Measurements from ENCODE around the gene PC. TPM values are rescaled to one million over a fixed set of nuclear protein-coding genes. Genes with fewer than 3 reads are reported as not detected.

The PC gene
- polyA plus RNA-seq, 3 donors, result 4.6 to 7.1 (median 6.0) TPM

- Histone ChIP-seq H3K4me1 (ENCODE audit: control insufficient read depth in 1 of 2, insufficient read depth in 2 of 2, low read length in 2 of 2) (peaks cover 13 to 16% of the 10 kb centered on the region in 2 donors), H3K36me3 (replicated peaks in 1 of 2; ENCODE audit: control insufficient read depth in 1 of 2, insufficient read depth in 2 of 2, low read length in 2 of 2) (peaks cover 27 to 32% of the 10 kb centered on the region in 2 donors), H3K9me3 (replicated peaks in 1 of 2; ENCODE audit: control insufficient read depth in 1 of 2, insufficient read depth in 1 of 2, low read length in 2 of 2) (no peaks in the 10 kb centered on the region), H3K4me3 (replicated peaks in 1 of 3; ENCODE audit: low read depth in 2 of 3, low read length in 3 of 3) (no peak overlapping the region), H3K4me2 (replicated peaks; ENCODE audit: extremely low read depth, low read length, poor library complexity, severe bottlenecking) (no peak overlapping the region), H2AFZ (ENCODE audit: insufficient read depth, low read depth, low read length, poor library complexity, severe bottlenecking) (no peak overlapping the region), H3K9ac (ENCODE audit: insufficient read depth, low read length, poor library complexity, severe bottlenecking) (no peak overlapping the region), H4K20me1 (ENCODE audit: insufficient read depth, low read length) (no peaks in the 10 kb centered on the region), H3K27ac (ENCODE audit: low read depth in 1 of 2, low read length in 2 of 2) (no peak overlapping the region), H3K79me2 (ENCODE audit: insufficient read depth, low read length) (no peaks in the 10 kb centered on the region), H3K27me3 (ENCODE audit: control insufficient read depth in 2 of 2, insufficient read depth in 2 of 2, low read length in 2 of 2) (no peaks in the 10 kb centered on the region)
- WGBS (ENCODE audit: insufficient coverage), result 91% methylated on average over 21 of the region's 23 CpGs
- DNase-seq, result peak in 1 of 3 donors; percentile 3
- no peaks in the 10 kb centered on the region for H3K9me3 Mint-ChIP-seq
- TF ChIP-seq CTCF (IDR thresholded peaks at IDR 0.05), result no peak
- peak overlapping the region in 1 of 7 donors; percentile 20 for H3K27ac Mint-ChIP-seq
- H3K4me3 Mint-ChIP-seq, result no peak overlapping the region
- H3K4me1 Mint-ChIP-seq, result peaks cover 25% of the 10 kb centered on the region
- H3K36me3 Mint-ChIP-seq, result peaks cover 12 to 30% of the 10 kb centered on the region in 2 donors
- peaks cover 0 to 3% (median 0%) of the 10 kb centered on the region in 3 donors for H3K27me3 Mint-ChIP-seq (ENCODE audit: low read depth in 3 of 3)
- intact Hi-C loops (cut with micrococcal nuclease), result no loop called here
Observed at GRCh38 chr11:66850588-66851238, 107.5 kb downstream of the PC start.

GRCh38 chr11:66850235-66850587 lies 108.0 kb downstream of the PC start:
- Histone ChIP-seq H3K36me3 (replicated peaks in 1 of 2; ENCODE audit: control insufficient read depth in 1 of 2, insufficient read depth in 2 of 2, low read length in 2 of 2) (peaks cover 32 to 37% of the 10 kb centered on the region in 2 donors), H3K27me3 (ENCODE audit: control insufficient read depth in 2 of 2, insufficient read depth in 2 of 2, low read length in 2 of 2) (no peaks in the 10 kb centered on the region), H3K9me3 (replicated peaks in 1 of 2; ENCODE audit: control insufficient read depth in 1 of 2, insufficient read depth in 1 of 2, low read length in 2 of 2) (no peaks in the 10 kb centered on the region), H3K4me3 (replicated peaks in 1 of 3; ENCODE audit: low read depth in 2 of 3, low read length in 3 of 3) (no peak overlapping the region), H2AFZ (ENCODE audit: insufficient read depth, low read depth, low read length, poor library complexity, severe bottlenecking) (no peak overlapping the region), H3K9ac (ENCODE audit: insufficient read depth, low read length, poor library complexity, severe bottlenecking) (no peak overlapping the region), H3K4me1 (ENCODE audit: control insufficient read depth in 1 of 2, insufficient read depth in 2 of 2, low read length in 2 of 2) (peaks cover 8 to 11% of the 10 kb centered on the region in 2 donors), H4K20me1 (ENCODE audit: insufficient read depth, low read length) (no peaks in the 10 kb centered on the region), H3K4me2 (replicated peaks; ENCODE audit: extremely low read depth, low read length, poor library complexity, severe bottlenecking) (no peak overlapping the region), H3K79me2 (ENCODE audit: insufficient read depth, low read length) (peaks cover 4% of the 10 kb centered on the region), H3K27ac (ENCODE audit: low read depth in 1 of 2, low read length in 2 of 2) (no peak overlapping the region)
- Mint-ChIP-seq H3K4me1 (peaks cover 20% of the 10 kb centered on the region), H3K27me3 (ENCODE audit: low read depth in 3 of 3) (peaks cover 0 to 3% (median 0%) of the 10 kb centered on the region in 3 donors), H3K4me3 (no peak overlapping the region), H3K9me3 (no peaks in the 10 kb centered on the region), H3K36me3 (peaks cover 17 to 35% of the 10 kb centered on the region in 2 donors), H3K27ac (no peak overlapping the region)
- intact Hi-C loops (cut with micrococcal nuclease), result no loop called here
- DNase-seq, result peak in 1 of 3 donors; percentile 1
- no peak for TF ChIP-seq CTCF (IDR thresholded peaks at IDR 0.05)
- WGBS (ENCODE audit: insufficient coverage), result 98% methylated on average over 10 of the region's 10 CpGs
